ENCODE results near the gene GPR151.

Gene GPR151

DNA sequence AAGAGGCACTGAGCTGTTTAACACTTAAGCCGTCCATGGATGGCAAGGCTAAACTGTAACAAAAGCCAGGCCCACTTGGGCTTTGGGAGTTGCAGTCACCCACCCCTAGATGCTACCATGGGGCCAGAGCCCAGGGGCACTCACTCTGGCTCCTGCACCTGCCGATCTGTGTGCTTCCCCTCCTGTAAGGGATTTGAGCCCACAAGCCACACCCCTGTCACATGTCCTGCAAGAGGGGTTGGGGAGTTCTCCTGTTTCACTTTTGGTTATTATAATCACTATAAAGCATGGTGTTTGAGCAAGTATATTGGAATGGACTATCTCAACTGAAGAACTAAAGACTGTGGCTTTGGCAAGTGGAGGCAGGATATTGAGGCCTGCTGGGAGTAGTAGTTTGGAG lies 14.0 kb upstream of the GPR151 start:
- H3K27me3 ChIP-seq (ENCODE audit: low read length) = no peaks in the 10 kb centered on the region
- H3K9ac ChIP-seq (ENCODE audit: low read length) = no peak overlapping the region
- H3K9me3 ChIP-seq (ENCODE audit: insufficient read depth, low read length) = no peaks in the 10 kb centered on the region
- no peak overlapping the region for H3K4me3 ChIP-seq (ENCODE audit: insufficient read depth, low read length, poor library complexity, severe bottlenecking)
- no peaks in the 10 kb centered on the region for H3F3A ChIP-seq (ENCODE audit: insufficient read depth)
- H3K9me2 ChIP-seq (replicated peaks; ENCODE audit: insufficient read depth, low read length) = no peaks in the 10 kb centered on the region
- H3K27ac ChIP-seq (ENCODE audit: low read depth, low read length) = no peak overlapping the region
- no peak overlapping the region for H2AFZ ChIP-seq (ENCODE audit: low read depth, low read length, severe bottlenecking)
- H3K79me2 ChIP-seq (ENCODE audit: insufficient read depth, low read length) = no peaks in the 10 kb centered on the region
- no peak for TF ChIP-seq CTCF (IDR thresholded peaks at IDR 0.05; ENCODE audit: insufficient read depth, low read length, poor library complexity, severe bottlenecking)
- TF ChIP-seq EZH2phosphoT487 (conservative IDR thresholded peaks at IDR 0.05; ENCODE audit: low read length) = no peak
- no peaks in the 10 kb centered on the region for H3K36me3 ChIP-seq (ENCODE audit: low read length)
- H3K4me2 ChIP-seq (ENCODE audit: low read depth, low read length, poor library complexity, severe bottlenecking) = no peak overlapping the region
- H4K20me1 ChIP-seq (ENCODE audit: low read depth, low read length) = no peaks in the 10 kb centered on the region

GRCh38 chr5:146528236-146528635 lies 12.2 kb upstream of the GPR151 start:
- H3K9me2 ChIP-seq (replicated peaks; ENCODE audit: insufficient read depth, low read length) = no peaks in the 10 kb centered on the region
- H3K9ac ChIP-seq (ENCODE audit: low read length) = no peak overlapping the region
- no peaks in the 10 kb centered on the region for H3K36me3 ChIP-seq (ENCODE audit: low read length)
- H3K4me2 ChIP-seq (ENCODE audit: low read depth, low read length, poor library complexity, severe bottlenecking) = no peak overlapping the region
- H2AFZ ChIP-seq (ENCODE audit: low read depth, low read length, severe bottlenecking) = no peak overlapping the region
- no peaks in the 10 kb centered on the region for H3K9me3 ChIP-seq (ENCODE audit: insufficient read depth, low read length)
- no peaks in the 10 kb centered on the region for H4K20me1 ChIP-seq (ENCODE audit: low read depth, low read length)
- H3K27ac ChIP-seq (ENCODE audit: low read depth, low read length) = no peak overlapping the region
- H3K4me3 ChIP-seq (ENCODE audit: insufficient read depth, low read length, poor library complexity, severe bottlenecking) = no peak overlapping the region
- H3K79me2 ChIP-seq (ENCODE audit: insufficient read depth, low read length) = no peaks in the 10 kb centered on the region
- no peaks in the 10 kb centered on the region for H3F3A ChIP-seq (ENCODE audit: insufficient read depth)
- no peak for TF ChIP-seq CTCF (IDR thresholded peaks at IDR 0.05; ENCODE audit: insufficient read depth, low read length, poor library complexity, severe bottlenecking)
- TF ChIP-seq EZH2phosphoT487 (conservative IDR thresholded peaks at IDR 0.05; ENCODE audit: low read length) = no peak
- no peaks in the 10 kb centered on the region for H3K27me3 ChIP-seq (ENCODE audit: low read length)

DNA sequence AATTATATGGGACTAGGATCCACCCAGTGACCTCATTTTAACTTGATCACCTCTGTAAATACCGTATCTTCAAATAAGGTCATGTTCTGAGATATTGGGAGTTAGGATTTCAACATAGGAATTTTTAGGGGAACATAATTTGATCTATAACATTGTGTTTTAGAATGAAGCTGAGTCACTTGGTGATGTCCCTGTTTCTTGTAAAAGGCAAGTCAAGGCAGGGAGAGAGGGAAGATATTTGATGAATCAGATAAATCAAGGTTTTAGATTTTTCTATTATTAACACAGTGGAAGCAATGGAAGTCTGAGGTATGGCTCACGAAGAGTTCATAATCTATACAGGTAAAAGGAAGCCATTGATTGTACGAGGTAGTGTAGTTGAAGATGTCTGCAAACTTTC lies 11.8 kb upstream of the GPR151 start:
- no peaks in the 10 kb centered on the region for H3K9me3 ChIP-seq (ENCODE audit: insufficient read depth, low read length)
- H4K20me1 ChIP-seq (ENCODE audit: low read depth, low read length) = no peaks in the 10 kb centered on the region
- no peaks in the 10 kb centered on the region for H3K36me3 ChIP-seq (ENCODE audit: low read length)
- H3F3A ChIP-seq (ENCODE audit: insufficient read depth) = no peaks in the 10 kb centered on the region
- H3K9ac ChIP-seq (ENCODE audit: low read length) = no peak overlapping the region
- no peak overlapping the region for H3K4me3 ChIP-seq (ENCODE audit: insufficient read depth, low read length, poor library complexity, severe bottlenecking)
- H3K79me2 ChIP-seq (ENCODE audit: insufficient read depth, low read length) = no peaks in the 10 kb centered on the region
- H3K27ac ChIP-seq (ENCODE audit: low read depth, low read length) = no peak overlapping the region
- TF ChIP-seq EZH2phosphoT487 (conservative IDR thresholded peaks at IDR 0.05; ENCODE audit: low read length) (no peak), CTCF (IDR thresholded peaks at IDR 0.05; ENCODE audit: insufficient read depth, low read length, poor library complexity, severe bottlenecking) (no peak)
- no peak overlapping the region for H3K4me2 ChIP-seq (ENCODE audit: low read depth, low read length, poor library complexity, severe bottlenecking)
- no peak overlapping the region for H2AFZ ChIP-seq (ENCODE audit: low read depth, low read length, severe bottlenecking)
- no peaks in the 10 kb centered on the region for H3K9me2 ChIP-seq (replicated peaks; ENCODE audit: insufficient read depth, low read length)
- no peaks in the 10 kb centered on the region for H3K27me3 ChIP-seq (ENCODE audit: low read length)

DNA sequence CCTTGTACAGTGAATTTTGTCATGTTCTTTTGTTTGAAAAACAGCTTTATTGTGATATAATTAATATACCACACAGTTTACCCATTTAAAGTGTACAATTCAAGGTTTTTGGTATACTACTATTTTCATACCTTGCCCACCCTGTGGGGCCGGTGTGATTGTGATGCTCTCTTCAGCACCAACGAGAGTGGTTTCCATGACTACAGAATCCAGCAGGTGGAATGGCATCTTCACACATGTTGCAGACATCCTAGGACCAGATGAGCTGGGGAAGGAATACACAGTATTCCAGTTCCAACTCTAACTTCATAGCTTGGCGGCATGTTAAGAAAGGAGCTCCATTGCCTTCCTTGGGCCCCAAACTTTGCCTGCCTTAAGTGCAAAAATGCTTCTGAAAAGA lies 7.7 kb upstream of the GPR151 start:
- H3F3A ChIP-seq (ENCODE audit: insufficient read depth) = no peaks in the 10 kb centered on the region
- H3K4me2 ChIP-seq (ENCODE audit: low read depth, low read length, poor library complexity, severe bottlenecking) = no peak overlapping the region
- no peaks in the 10 kb centered on the region for H3K27me3 ChIP-seq (ENCODE audit: low read length)
- H3K79me2 ChIP-seq (ENCODE audit: insufficient read depth, low read length) = no peaks in the 10 kb centered on the region
- H3K9me3 ChIP-seq (ENCODE audit: insufficient read depth, low read length) = no peaks in the 10 kb centered on the region
- TF ChIP-seq CTCF (IDR thresholded peaks at IDR 0.05; ENCODE audit: insufficient read depth, low read length, poor library complexity, severe bottlenecking) = no peak
- TF ChIP-seq EZH2phosphoT487 (conservative IDR thresholded peaks at IDR 0.05; ENCODE audit: low read length) = no peak
- no peak overlapping the region for H3K4me3 ChIP-seq (ENCODE audit: insufficient read depth, low read length, poor library complexity, severe bottlenecking)
- H3K9ac ChIP-seq (ENCODE audit: low read length) = no peak overlapping the region
- H3K9me2 ChIP-seq (replicated peaks; ENCODE audit: insufficient read depth, low read length) = no peaks in the 10 kb centered on the region
- no peaks in the 10 kb centered on the region for H4K20me1 ChIP-seq (ENCODE audit: low read depth, low read length)
- no peak overlapping the region for H2AFZ ChIP-seq (ENCODE audit: low read depth, low read length, severe bottlenecking)
- no peak overlapping the region for H3K27ac ChIP-seq (ENCODE audit: low read depth, low read length)
- no peaks in the 10 kb centered on the region for H3K36me3 ChIP-seq (ENCODE audit: low read length)

Measured in SU-DHL-6 (cell line).